Heart left ventricle (tissue), 16 donors: Measurements from ENCODE around the gene BORCS8. TPM values are rescaled to one million over a fixed set of nuclear protein-coding genes. Genes with fewer than 3 reads are reported as not detected.
"Not testable (repeated sequence)": the region's sequence is repeated elsewhere in the genome, so short reads cannot be mapped to it uniquely, and the experiment has no call there.

Experiments
- ATAC-seq, 4 donors: fragments of 200-7000 bp; cut with Tn5 transposase; one replicate each; pipeline ENCODE4 v1.9.1; 2020 to 2022; ENCODE audit warnings: moderate library complexity in 4 of 4, mild to moderate bottlenecking in 3 of 4, moderate number of reproducible peaks in 1 of 4
- DNase-seq, 5 donors: peaks; one replicate each; pipeline ENCODE4 v3.0.0-alpha.2; 2020
- H3K27ac ChIP-seq, 12 donors: fragments of 200-600 bp; sonication (generic) in 4 of 12; one replicate each; pipeline versions ENCODE4 v1.5.0 to v1.8.0; 2016 to 2022; ENCODE audit warnings: mild to moderate bottlenecking in 2 of 12
- H3K27me3 ChIP-seq, 9 donors: fragments of 200-600 bp; sonication (generic) in 2 of 9; one replicate each; pipeline versions ENCODE4 v1.5.1 to v1.8.0; 2016 to 2022; ENCODE audit warnings: mild to moderate bottlenecking in 3 of 9
- H3K36me3 ChIP-seq, 9 donors: fragments of 200-600 bp; sonication (generic) in 2 of 9; one replicate each; pipeline versions ENCODE4 v1.5.0 to v1.8.0; 2018 to 2022; ENCODE audit warnings: mild to moderate bottlenecking in 2 of 9
- H3K4me1 ChIP-seq, 12 donors: fragments of 200-600 bp; sonication (generic) in 4 of 12; one replicate each; pipeline versions ENCODE4 v1.5.0 to v1.8.0; 2016 to 2022; ENCODE audit warnings: mild to moderate bottlenecking in 3 of 12
- H3K4me3 ChIP-seq, 12 donors: fragments of 200-600 bp; sonication (generic) in 4 of 12; one replicate each; pipeline versions ENCODE4 v1.5.0 to v1.8.0; 2017 to 2022; ENCODE audit warnings: mild to moderate bottlenecking in 9 of 12, moderate library complexity in 4 of 12
- H3K9me3 ChIP-seq, 12 donors: fragments of 200-600 bp; sonication (generic) in 4 of 12; one replicate each; pipeline versions ENCODE4 v1.5.0 to v1.8.0; 2016 to 2022; ENCODE audit warnings: mild to moderate bottlenecking in 1 of 12
- CTCF ChIP-seq, 12 donors: fragments of 200-600 bp; sonication (generic) in 4 of 12; IDR thresholded peaks; one replicate each; pipeline versions ENCODE4 v1.5.0 to v1.8.0; 2018 to 2022; ENCODE audit warnings: antibody characterized with exemption in 12 of 12, mild to moderate bottlenecking in 5 of 12
- POLR2A ChIP-seq, 2 donors: fragments of 450-650 bp; IDR thresholded peaks; one replicate each; pipeline ENCODE4 v1.6.1; 2017; ENCODE audit warnings: antibody characterized with exemption in 2 of 2, mild to moderate bottlenecking in 2 of 2, moderate library complexity in 2 of 2
- WGBS, 4 donors: extraction: QIAGEN DNeasy Blood & Tissue Kit in 2 of 4; methylation state at CpG; one replicate each; pipeline versions ENCODE4 v1.1.5 to v1.1.7; 2013 to 2018; 5-methylcytosine and 5-hydroxymethylcytosine counted together
- intact Hi-C, 10 donors: fragments of 100-400 bp; cut with DNase I; formaldehyde crosslinking; loops; one replicate each; pipeline versions ENCODE4 v1.11.1 to v1.14.2; 2022
- polyA plus RNA-seq, 2 donors: library from polyadenylated mRNA; stranded (reverse); fragments of 200-250 nt; gene quantifications; one replicate each; pipeline ENCODE4 v1.2.3, GENCODE V29; 2013
- total RNA-seq, 9 donors: library from RNA; depleted of rRNA in 2 of 9; stranded (reverse); fragments of >200 nt in 2 of 9; fragmentation: NEBNext Ultra II Directional in 3 of 9; extraction: Animal tissue kit (Norgen Biotek cat#: 25700) in 3 of 9; gene quantifications; one replicate each; pipeline versions ENCODE4 v1.1.0 to v1.2.4, GENCODE V29; 2016 to 2023
- donor health status: ischemic (EF 13 %, LVEDD 7.1; RV severe dilation, severe dysfunction).
- donor health status: healthy with polysubstance abuse.
- donor health status: DM: no; HTN: yes; CAD: no.
- donor health status: DM: no; HTN: no; CAD: no.
- donor health status: ischemic (EF 25% LVEDD 6.9; RV normal size, moderate dysfunction).
- donor health status: ischemic (EF 25% LVEDD 5.7; RV mildly dilated, moderate dysfunction).
- donor health status: healthy.
- donor health status: DM: yes; HTN: yes; CAD: no.
- donor health status: ischemic (EF 35%, LVEDD 5.7; RV mildly dilated, moderate dysfunction).
- donor health status: nonischemic (EF 11% LVEDD 7.7; RV severe dilation, severe dysfunction).
- donor health status: DM: yes; HTN: yes; CAD: no.
- donor health status: PGD.
- donor health status: ischemic (EF 29% LVEDD 5.4; RV normal size, mild dysfunction).
- donor health status: nonischemic (EF 23%, LVEDD 6.1; RV moderate dilation, normal function).

BORCS8 gene
- total and polyA plus RNA-seq, 11 donors = 14.4 to 28.9 (median 22.7) TPM

GRCh38 chr19:19176950-19177349 lies 15.0 kb downstream of the BORCS8 start:
- DNase-seq = no peak
- TF ChIP-seq CTCF (IDR thresholded peaks at IDR 0.05) (no peak), POLR2A (IDR thresholded peaks at IDR 0.05) (no peak)
- Histone ChIP-seq H3K9me3 (peaks cover 0 to 6% (median 0%) of the 10 kb centered on the region in 12 donors), H3K4me3 (no peak overlapping the region), H3K4me1 (no peaks in the 10 kb centered on the region), H3K36me3 (peaks cover 0 to 54% (median 20%) of the 10 kb centered on the region in 9 donors), H3K27ac (no peak overlapping the region), H3K27me3 (no peaks in the 10 kb centered on the region)
- 88 to 92% (median 89%) methylated on average over 8 of the region's 8 CpGs for WGBS, 4 donors
- intact Hi-C loops = loop anchor here in 2 of 10 donors (5.0 kb wide), 2 partner anchors 35 to 125 kb away; no protein-coding TSS in a partner anchor
- no peak for ATAC-seq

- DNase-seq, intact Hi-C loops, H3K27ac ChIP-seq, H3K4me3 ChIP-seq, H3K27me3 ChIP-seq, ATAC-seq, H3K9me3 ChIP-seq: not testable (repeated sequence)
- peaks cover 0 to 23% (median 8%) of the 10 kb centered on the region in 9 donors for H3K36me3 ChIP-seq
- 85 to 93% (median 89%) methylated on average over 5 of the region's 5 CpGs for WGBS, 4 donors
- peaks cover 0 to 13% (median 6%) of the 10 kb centered on the region in 12 donors for H3K4me1 ChIP-seq
Observed at GRCh38 chr19:19173243-19173642, 18.7 kb downstream of the BORCS8 start.

- Histone ChIP-seq H3K4me1 (peaks cover 0 to 13% (median 6%) of the 10 kb centered on the region in 12 donors), H3K27ac (no peak overlapping the region), H3K4me3 (no peak overlapping the region), H3K9me3 (no peaks in the 10 kb centered on the region), H3K27me3 (no peaks in the 10 kb centered on the region), H3K36me3 (peaks cover 0 to 16% (median 5%) of the 10 kb centered on the region in 9 donors)
- intact Hi-C loops = no loop called here
- WGBS, 4 donors = 68 to 83% (median 73%) methylated on average over 5 to 8 of the region's 8 CpGs
- TF ChIP-seq CTCF (IDR thresholded peaks at IDR 0.05) (no peak), POLR2A (IDR thresholded peaks at IDR 0.05) (no peak)
- DNase-seq (no peak), ATAC-seq (no peak)
Observed at GRCh38 chr19:19171821-19172532, 20.0 kb downstream of the BORCS8 start.

GRCh38 chr19:19170873-19171672 lies 20.9 kb downstream of the BORCS8 start:
- H3K4me1 ChIP-seq = peaks cover 0 to 13% (median 6%) of the 10 kb centered on the region in 12 donors
- no peaks in the 10 kb centered on the region for H3K27me3 ChIP-seq
- 78 to 82% (median 80%) methylated on average over 6 of the region's 6 CpGs for WGBS, 4 donors
- DNase-seq (no peak), ATAC-seq (no peak)
- no peak for TF ChIP-seq CTCF (IDR thresholded peaks at IDR 0.05)
- TF ChIP-seq POLR2A (IDR thresholded peaks at IDR 0.05) = no peak
- no peak overlapping the region for H3K4me3 ChIP-seq
- peaks cover 0 to 7% (median 0%) of the 10 kb centered on the region in 9 donors for H3K36me3 ChIP-seq
- H3K27ac ChIP-seq = no peak overlapping the region
- H3K9me3 ChIP-seq = no peaks in the 10 kb centered on the region
- intact Hi-C loops = no loop called here
